ENCODE data around the gene SEMA4D. TPM values are rescaled to one million over a fixed set of nuclear protein-coding genes. Genes with fewer than 3 reads are reported as not detected.
A peak's percentile ranks its signal among the peaks of the same experiment; 100 is the strongest.

The SEMA4D gene
- total and polyA plus RNA-seq, 12 donors: 2.3 to 51.0 (median 20.2) TPM

GRCh38 chr9:89432986-89433530 is 64.9 kb downstream of the SEMA4D start:
- DNase-seq (no peak), ATAC-seq (no peak)
- Histone ChIP-seq H3K4me3 (no peak overlapping the region), H3K9me3 (no peaks in the 10 kb centered on the region), H3K27ac (no peak overlapping the region), H3K4me1 (peaks cover 0 to 68% (median 13%) of the 10 kb centered on the region in 9 donors), H3K36me3 (no peaks in the 10 kb centered on the region), H3K27me3 (no peaks in the 10 kb centered on the region)
- intact Hi-C loops (cut with DNase I): no loop called here
- WGBS, 2 donors: 74% methylated on average over 13 of the region's 13 CpGs
- TF ChIP-seq, protein P1, sequence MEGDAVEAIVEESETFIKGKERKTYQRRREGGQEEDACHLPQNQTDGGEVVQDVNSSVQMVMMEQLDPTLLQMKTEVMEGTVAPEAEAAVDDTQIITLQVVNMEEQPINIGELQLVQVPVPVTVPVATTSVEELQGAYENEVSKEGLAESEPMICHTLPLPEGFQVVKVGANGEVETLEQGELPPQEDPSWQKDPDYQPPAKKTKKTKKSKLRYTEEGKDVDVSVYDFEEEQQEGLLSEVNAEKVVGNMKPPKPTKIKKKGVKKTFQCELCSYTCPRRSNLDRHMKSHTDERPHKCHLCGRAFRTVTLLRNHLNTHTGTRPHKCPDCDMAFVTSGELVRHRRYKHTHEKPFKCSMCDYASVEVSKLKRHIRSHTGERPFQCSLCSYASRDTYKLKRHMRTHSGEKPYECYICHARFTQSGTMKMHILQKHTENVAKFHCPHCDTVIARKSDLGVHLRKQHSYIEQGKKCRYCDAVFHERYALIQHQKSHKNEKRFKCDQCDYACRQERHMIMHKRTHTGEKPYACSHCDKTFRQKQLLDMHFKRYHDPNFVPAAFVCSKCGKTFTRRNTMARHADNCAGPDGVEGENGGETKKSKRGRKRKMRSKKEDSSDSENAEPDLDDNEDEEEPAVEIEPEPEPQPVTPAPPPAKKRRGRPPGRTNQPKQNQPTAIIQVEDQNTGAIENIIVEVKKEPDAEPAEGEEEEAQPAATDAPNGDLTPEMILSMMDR (IDR thresholded peaks at IDR 0.05): no peak

GRCh38 chr9:89431930-89432725 is 65.8 kb downstream of the SEMA4D start:
- no peaks in the 10 kb centered on the region for H3K36me3 ChIP-seq
- DNase-seq (no peak), ATAC-seq (peak in 4 of 8 donors; percentile 14 to 56 (median 28))
- H3K9me3 ChIP-seq: no peaks in the 10 kb centered on the region
- intact Hi-C loops (cut with DNase I): no loop called here
- no peak overlapping the region for H3K4me3 ChIP-seq
- TF ChIP-seq, protein P1 (IDR thresholded peaks at IDR 0.05): no peak
- no peak overlapping the region for H3K27ac ChIP-seq
- 72 to 76% methylated on average over 6 of the region's 6 CpGs for whole genome bisulfite sequencing, 2 donors
- H3K4me1 ChIP-seq: peaks cover 0 to 70% (median 13%) of the 10 kb centered on the region in 9 donors
- no peaks in the 10 kb centered on the region for H3K27me3 ChIP-seq

DNA sequence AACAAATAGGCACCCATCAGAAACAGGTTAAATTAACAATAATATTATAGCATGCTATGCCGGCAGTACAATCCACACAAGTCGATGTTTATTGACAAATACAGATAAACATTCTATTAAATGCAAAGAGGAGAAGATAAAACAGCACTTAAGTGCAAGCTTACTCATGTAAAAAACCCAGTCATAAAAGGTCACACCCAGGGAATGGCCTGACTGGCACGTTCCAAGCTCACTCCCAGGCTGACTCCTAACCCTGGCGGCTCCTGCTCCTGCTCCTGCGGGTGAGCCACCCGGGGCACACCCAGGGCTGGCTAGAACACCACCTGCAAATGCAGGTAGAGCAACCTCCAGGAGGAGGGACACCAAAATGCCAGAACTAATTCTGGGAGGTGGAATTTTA is 66.9 kb downstream of the SEMA4D start:
- ATAC-seq (no peak), DNase-seq (no peak)
- 90 to 93% methylated on average over 6 of the region's 6 CpGs for WGBS, 2 donors
- intact Hi-C loops (cut with DNase I): no loop called here
- Histone ChIP-seq H3K4me3 (no peak overlapping the region), H3K27ac (no peak overlapping the region), H3K9me3 (no peaks in the 10 kb centered on the region), H3K27me3 (no peaks in the 10 kb centered on the region), H3K36me3 (no peaks in the 10 kb centered on the region), H3K4me1 (peaks cover 0 to 70% (median 13%) of the 10 kb centered on the region in 9 donors)
- TF ChIP-seq, protein P1 (IDR thresholded peaks at IDR 0.05): no peak

DNA sequence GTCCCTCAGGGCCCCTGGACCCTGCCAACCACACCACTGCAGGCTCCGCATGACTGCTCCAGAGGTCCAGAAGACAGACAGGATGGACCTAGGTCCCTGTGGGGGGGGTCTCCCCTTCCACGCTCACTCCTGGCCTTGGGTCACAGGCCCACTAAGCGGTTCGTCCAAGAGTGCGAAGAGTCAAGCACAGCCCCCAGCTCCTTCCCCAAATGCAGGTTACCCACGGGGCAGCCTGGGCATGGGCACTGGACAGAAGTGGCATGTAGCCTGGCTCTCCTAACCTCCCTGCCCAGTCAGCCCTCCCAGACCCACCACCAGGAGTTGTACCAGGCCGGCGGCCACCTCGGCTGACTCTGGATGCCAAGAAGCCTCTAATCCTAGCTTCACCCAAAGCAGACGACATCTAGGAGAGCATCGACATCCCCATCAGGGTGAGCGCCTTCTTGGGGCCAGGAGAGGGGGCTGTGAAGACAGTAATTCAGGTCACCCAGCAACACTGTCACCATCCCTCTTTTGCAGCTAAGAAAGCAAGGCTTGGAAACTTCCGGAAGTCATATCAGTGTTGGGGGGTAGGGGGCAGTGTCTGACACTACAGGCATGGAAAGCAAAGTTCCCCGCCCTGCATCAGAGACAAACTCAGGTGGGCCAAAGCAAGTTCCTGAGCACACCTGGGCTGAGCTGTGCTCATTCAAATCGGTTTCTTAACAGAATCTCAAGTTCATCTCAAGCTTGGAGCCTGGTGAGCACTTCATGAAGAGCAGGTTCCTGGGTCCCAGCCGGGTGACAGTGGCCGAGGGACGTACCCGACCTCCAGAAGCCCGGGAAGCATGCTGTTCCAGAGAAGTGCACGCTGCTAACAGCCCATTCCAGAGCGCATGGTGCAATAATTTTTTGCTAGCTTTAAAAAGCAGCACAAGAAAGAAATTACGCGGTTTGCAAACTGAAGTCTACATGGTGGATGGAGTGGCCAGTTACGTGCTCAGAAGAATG is 68.7 kb downstream of the SEMA4D start:
- no peak overlapping the region for H3K4me3 ChIP-seq
- ATAC-seq (no peak), DNase-seq (no peak)
- no peaks in the 10 kb centered on the region for H3K36me3 ChIP-seq
- H3K9me3 ChIP-seq: no peaks in the 10 kb centered on the region
- intact Hi-C loops (cut with DNase I): no loop called here
- WGBS, 2 donors: 90% methylated on average over 25 of the region's 25 CpGs
- TF ChIP-seq, protein P1 (IDR thresholded peaks at IDR 0.05): peak in 3 of 9 donors; percentile 5 to 37 (median 7)
- peaks cover 0 to 71% (median 15%) of the 10 kb centered on the region in 9 donors for H3K4me1 ChIP-seq
- H3K27ac ChIP-seq: no peak overlapping the region
- no peaks in the 10 kb centered on the region for H3K27me3 ChIP-seq

All from heart right ventricle (tissue), 16 donors.